Brain microvascular endothelial cell (primary cell): ENCODE data around the gene BTBD2.

Experiments
- DNase-seq: peaks from one replicate; pipeline ENCODE4 v3.0.0-alpha.2; 2020
- H3K27ac ChIP-seq: fragments of 250-450 bp; sonication (Bioruptor Pico); 2 replicates; pipeline ENCODE4 v1.5.1; 2020; ENCODE audit warnings: mild to moderate bottlenecking, moderate library complexity
- H3K27me3 ChIP-seq: fragments of 250-450 bp; sonication (Bioruptor Pico); replicated peaks from 2 replicates; pipeline ENCODE4 v1.5.1; 2020; ENCODE audit warnings: mild to moderate bottlenecking
- H3K36me3 ChIP-seq: fragments of 250-450 bp; sonication (Bioruptor Pico); replicated peaks from 2 replicates; pipeline ENCODE4 v1.5.1; 2020; ENCODE audit warnings: mild to moderate bottlenecking
- H3K4me3 ChIP-seq: 2 replicates; pipeline ENCODE4 v1.5.1; 2011; ENCODE audit warnings: low read depth, mild to moderate bottlenecking, control low read depth, low read length, moderate library complexity
- CTCF ChIP-seq: IDR thresholded peaks from 2 replicates; pipeline ENCODE4 v1.5.1; 2011; ENCODE audit warnings: low read depth, mild to moderate bottlenecking, moderate library complexity, low read length, control low read depth, inconsistent platforms; ENCODE audit errors: missing control alignments
- in situ Hi-C: cut with HindIII; loops from 2 replicates; pipeline ENCODE4 v1.10.0; 2017; ENCODE audit warnings: low sequenced_read_pairs, low pct_ligation_motif_present

BTBD2 gene

GRCh38 chr19:2050991-2051772 lies 35.7 kb upstream of the BTBD2 start, which contains the start of gene MKNK2:
Gene MKNK2 (minus strand): TSS chr19:2051244. CDS start chr19:2050851, 393 bp downstream.
- H3K36me3 ChIP-seq, result peaks cover 3% of the 10 kb centered on the region
- peak within 1 kb of the TSS; percentile 32 for H3K27ac ChIP-seq
- peak; percentile 62 for DNase-seq
- H3K4me3 ChIP-seq, result peak within 1 kb of the TSS; percentile 80
- TF ChIP-seq CTCF, result peak; percentile 50
- in situ Hi-C loops, result no loop called here
- no peaks in the 10 kb centered on the region for H3K27me3 ChIP-seq

DNA sequence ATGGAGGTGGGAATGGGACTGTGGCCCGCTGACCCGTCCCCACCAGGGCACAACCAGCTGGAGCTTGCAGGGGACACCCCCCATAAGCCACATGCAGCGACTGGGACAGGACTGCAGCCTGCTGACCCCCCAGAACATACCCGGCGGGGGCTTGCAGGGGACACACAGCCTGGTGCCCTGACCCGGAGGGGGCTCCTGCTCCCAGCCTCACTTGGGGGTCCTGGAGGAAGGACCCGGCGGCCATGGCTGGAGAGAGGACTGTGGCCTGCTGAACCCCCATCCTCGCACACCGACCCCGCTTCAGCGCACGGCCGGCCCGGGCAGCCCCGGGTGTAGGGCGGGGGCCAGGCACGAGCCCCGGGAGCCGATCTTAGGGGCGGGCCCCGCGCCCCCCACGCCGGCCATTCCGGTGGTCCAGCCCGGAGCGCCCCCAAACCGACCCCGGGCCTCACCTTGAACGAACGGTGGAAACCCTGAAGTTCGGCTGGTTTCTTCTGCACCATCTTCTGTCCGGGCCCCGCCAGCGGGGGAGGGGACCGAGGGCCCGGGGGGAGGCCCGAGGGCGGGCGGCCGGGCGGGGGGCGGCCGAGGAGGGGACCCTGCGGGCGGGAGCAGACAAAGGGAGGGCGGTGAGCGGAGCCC lies 35.0 kb upstream of the BTBD2 start:
- Histone ChIP-seq H3K36me3 (peaks cover 10% of the 10 kb centered on the region), H3K4me3 (peak overlapping the region; percentile 80), H3K27me3 (no peaks in the 10 kb centered on the region), H3K27ac (no peak overlapping the region)
- no peak for TF ChIP-seq CTCF
- in situ Hi-C loops, result no loop called here
- no peak for DNase-seq

GRCh38 chr19:2049741-2050348 lies 34.3 kb upstream of the BTBD2 start:
- TF ChIP-seq CTCF, result no peak

GRCh38 chr19:2048959-2049740 lies 33.6 kb upstream of the BTBD2 start:
- no peak for DNase-seq
- in situ Hi-C loops, result no loop called here
- Histone ChIP-seq H3K4me3 (peak overlapping the region; percentile 80), H3K27ac (no peak overlapping the region), H3K36me3 (peaks cover 17% of the 10 kb centered on the region), H3K27me3 (no peaks in the 10 kb centered on the region)
- TF ChIP-seq CTCF, result no peak

More at GRCh38 chr19:2049741-2050348, 34.3 kb upstream of the BTBD2 start:
- Histone ChIP-seq H3K4me3 (peak overlapping the region; percentile 80), H3K36me3 (peaks cover 16% of the 10 kb centered on the region), H3K27me3 (no peaks in the 10 kb centered on the region), H3K27ac (no peak overlapping the region)
- peak; percentile 54 for DNase-seq
- in situ Hi-C loops, result no loop called here

DNA sequence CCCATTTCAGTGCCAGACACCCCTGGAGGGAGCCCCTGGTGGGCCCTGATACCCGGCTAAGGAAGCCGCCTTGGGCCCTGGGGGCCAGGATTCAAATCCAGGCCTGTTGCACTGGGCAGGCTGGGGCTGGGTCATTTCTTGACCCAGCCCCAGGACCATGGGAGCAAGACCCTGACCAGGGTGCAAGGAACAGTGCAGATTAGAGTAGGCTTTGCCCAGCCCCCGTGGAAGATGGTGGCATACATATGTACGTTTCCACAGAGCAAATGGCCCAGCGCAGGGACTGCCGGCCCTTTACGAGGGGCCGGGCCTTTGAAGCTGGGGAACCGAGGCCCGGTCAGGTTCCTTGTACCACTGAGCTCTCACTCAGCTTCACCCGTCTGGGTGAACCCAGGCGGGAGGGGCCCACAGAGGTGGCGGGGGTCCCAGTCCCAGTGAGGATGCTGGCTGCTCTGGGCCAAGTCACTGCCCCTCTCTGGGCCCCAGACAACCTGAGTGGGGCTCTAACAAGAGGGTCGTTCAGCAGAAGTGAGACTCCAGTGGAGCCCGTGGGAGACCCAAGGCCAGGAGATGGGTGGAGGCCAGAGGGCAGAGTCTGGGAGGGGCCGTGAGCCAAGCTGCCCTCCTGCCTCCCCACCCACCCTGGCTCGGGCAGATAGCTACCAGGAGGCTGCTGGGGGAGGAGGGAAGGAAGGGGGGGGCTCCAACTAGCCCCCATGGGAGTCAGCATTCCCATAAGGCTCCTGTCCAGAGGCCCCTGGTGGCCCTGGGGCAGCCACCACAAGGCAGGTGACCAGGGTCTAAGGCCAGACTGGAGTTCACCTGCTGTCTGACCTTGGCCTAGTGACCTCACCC lies 32.8 kb upstream of the BTBD2 start:
- in situ Hi-C loops, result no loop called here
- Histone ChIP-seq H3K27me3 (no peaks in the 10 kb centered on the region), H3K27ac (no peak overlapping the region), H3K4me3 (no peak overlapping the region), H3K36me3 (peaks cover 19% of the 10 kb centered on the region)
- DNase-seq, result no peak
- no peak for TF ChIP-seq CTCF
